Middle frontal gyrus (tissue), 1 donor: ENCODE measurements around the gene AFF3.
"Not testable (repeated sequence)": the region's sequence is repeated elsewhere in the genome, so short reads cannot be mapped to it uniquely, and the experiment has no call there.

Experiments used
- DNase-seq: peaks from one replicate; pipeline ENCODE4 v3.0.0-alpha.2; 2015; ENCODE audit warnings: low spot score; ENCODE audit errors: extremely low spot score

The AFF3 gene

DNA sequence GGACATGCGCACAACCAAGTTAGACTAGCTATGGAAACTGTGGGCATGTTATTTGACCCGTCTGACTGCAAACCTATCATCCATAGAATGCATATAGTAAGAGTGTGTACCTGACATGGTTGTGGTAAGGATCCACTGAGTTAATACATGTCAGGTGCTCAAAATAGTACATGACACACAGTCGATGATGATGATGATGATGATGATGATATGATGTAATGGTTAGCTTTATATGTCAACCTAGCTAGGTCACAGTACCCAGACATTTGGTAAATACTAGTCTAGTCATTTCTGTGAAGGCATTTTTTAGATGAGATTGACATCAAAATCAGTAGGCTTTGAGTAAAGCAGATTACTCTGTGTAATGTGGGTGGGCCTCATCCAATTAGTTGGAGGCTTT, 204.1 kb downstream of the AFF3 start:
- no peak for DNase-seq

- DNase-seq: no peak
Observed at GRCh38 chr2:99936065-99936464, 206.3 kb downstream of the AFF3 start.

DNA sequence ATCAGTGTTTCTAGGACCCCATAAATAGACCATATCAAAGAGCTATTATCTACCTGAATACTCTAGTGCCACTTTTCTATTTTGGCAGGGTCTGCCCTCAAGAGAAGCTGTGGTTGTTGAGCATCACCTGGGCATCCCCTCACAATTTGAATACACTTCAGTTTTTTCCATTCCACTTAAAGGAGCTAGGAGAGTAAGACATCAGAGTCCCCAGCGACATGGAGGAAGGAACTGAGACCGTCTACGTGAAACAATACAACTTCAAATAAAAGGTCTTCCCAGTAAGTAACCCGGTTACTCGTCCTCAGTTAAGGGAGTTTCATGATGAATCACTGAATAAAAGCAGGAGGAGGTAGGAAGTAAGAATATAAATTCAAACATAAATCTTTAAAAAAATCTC, 206.7 kb downstream of the AFF3 start:
- no peak for DNase-seq

GRCh38 chr2:99933894-99934650, 208.3 kb downstream of the AFF3 start:
- DNase-seq: no peak

DNA sequence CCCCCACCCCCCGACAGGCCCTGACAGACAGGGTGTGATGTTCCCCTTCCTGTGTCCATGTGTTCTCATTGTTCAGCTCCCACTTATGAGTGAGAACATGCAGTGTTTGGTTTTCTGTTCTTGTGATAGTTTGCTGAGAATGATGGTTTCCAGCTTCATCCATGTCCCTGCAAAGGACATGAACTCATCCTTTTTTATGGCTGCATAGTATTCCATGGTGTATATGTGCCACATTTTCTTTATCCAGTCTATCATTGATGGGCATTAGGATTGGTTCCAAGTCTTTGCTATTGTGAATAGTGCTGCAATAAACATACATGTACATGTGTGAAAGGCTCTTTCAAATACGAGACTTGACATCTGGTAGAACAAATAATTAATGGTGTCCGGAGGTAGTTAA, 208.9 kb downstream of the AFF3 start:
- DNase-seq: not testable (repeated sequence)

GRCh38 chr2:99928470-99929053, 213.8 kb downstream of the AFF3 start:
- DNase-seq: no peak

DNA sequence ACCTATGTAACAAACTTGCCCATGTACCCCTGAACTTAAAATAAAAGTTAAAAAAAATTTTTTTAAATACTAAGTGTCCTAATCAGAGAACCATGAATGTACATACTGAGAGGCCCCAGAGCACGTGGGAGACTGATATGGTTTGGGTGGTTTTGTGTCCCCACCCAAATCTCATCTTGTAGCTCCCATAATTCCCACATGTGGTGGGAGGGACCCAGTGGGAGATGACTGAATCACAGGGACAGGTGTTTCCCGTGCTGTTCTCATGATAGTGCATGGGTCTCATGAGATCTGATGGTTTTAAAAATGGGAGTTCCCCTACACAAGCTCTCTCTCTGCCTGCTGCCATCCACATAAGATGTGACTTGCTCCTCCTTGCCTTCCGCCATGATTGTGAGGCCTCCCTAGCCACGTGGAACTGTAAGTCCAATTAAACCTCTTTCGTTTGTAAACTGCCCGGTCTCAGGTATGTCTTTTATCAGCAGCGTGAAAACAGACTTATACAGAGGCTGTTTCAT, 214.6 kb downstream of the AFF3 start:
- DNase-seq: not testable (repeated sequence)

DNA sequence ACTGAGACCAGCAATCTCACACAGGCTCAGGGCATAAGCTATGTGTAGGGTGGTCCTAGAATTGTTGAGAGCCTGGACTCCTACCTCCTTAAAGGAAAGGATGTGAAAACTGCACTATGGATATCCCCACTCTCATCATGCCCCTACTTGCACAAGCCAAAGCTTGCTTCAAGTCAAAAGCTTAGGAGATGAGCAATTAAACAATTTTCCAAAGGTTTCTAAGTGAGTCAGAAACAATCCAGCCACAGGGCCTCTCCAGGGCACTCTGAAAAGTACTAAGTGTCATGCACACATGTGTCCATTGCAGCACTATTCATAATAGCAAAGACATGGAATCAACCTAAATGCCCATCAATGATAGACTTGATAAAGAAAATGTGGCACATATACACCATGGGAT, 215.4 kb downstream of the AFF3 start:
- DNase-seq: no peak

GRCh38 chr2:99925960-99926359, 216.4 kb downstream of the AFF3 start:
- no peak for DNase-seq

- DNase-seq: no peak
Observed at GRCh38 chr2:99922664-99923063, 219.7 kb downstream of the AFF3 start.

GRCh38 chr2:99921903-99922302, 220.5 kb downstream of the AFF3 start:
- no peak for DNase-seq

DNA sequence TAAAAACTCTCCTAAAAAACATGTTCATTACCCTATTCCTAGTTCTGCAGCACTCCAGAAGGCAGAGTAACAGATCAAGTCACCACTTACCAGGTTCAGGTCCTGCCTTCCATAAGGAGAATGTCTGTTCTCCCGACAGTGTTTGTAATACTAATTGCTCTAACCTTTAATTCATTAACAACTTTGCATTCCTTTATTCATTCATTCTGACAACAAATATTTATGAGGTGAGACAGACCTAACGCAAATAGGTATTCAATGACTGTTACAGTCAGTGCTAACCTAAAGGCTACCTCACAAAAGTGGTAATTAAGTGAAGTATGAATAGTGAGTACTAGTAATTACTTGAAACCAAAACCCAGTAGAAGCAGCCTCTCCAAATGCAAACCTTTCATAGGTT, 224.0 kb downstream of the AFF3 start:
- DNase-seq: no peak

- DNase-seq: no peak
Observed at GRCh38 chr2:99915108-99915675, 227.2 kb downstream of the AFF3 start.

DNA sequence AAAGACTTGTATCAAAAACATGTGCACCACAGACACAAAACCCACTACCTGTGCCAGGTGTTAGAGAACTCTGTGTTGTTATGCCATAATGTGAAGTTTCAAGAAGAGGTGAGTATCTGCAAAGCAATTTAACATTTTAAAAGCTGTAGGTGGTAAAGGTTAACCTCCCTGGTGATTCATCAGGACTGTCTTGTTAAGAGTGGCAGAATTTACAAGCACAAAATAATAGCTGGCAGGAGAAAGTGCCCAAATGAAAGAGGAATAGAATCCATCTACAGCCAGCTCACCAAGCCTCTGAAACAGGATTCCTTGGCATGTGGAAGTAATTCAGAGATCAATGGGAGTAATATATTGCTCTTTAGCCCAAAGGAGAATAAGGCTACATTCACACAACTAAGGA, 230.7 kb downstream of the AFF3 start:
- no peak for DNase-seq

DNA sequence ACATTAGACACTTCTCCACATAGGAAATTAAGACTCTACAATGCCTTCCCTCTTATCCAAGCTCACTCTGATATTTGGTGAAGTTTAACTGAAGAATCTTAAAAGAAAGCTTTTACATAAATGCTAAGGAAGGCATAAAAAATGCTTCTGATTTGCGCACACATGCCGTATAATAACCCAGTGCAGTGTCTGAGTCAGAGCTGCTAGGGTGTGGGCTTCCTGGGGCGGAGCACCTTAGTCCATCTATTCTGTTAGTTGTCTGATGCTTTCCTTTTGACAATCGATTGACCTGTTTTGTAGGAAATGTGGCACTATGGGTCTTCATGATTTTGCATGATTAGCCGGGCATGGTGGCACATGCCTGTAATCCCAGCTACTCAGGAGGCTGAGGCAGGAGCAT, 231.5 kb downstream of the AFF3 start:
- no peak for DNase-seq

- no peak for DNase-seq
Observed at GRCh38 chr2:99905636-99906035, 236.8 kb downstream of the AFF3 start.

GRCh38 chr2:99905025-99905424, 237.4 kb downstream of the AFF3 start:
- no peak for DNase-seq

- no peak for DNase-seq
Observed at GRCh38 chr2:99903981-99904380, 238.4 kb downstream of the AFF3 start.

DNA sequence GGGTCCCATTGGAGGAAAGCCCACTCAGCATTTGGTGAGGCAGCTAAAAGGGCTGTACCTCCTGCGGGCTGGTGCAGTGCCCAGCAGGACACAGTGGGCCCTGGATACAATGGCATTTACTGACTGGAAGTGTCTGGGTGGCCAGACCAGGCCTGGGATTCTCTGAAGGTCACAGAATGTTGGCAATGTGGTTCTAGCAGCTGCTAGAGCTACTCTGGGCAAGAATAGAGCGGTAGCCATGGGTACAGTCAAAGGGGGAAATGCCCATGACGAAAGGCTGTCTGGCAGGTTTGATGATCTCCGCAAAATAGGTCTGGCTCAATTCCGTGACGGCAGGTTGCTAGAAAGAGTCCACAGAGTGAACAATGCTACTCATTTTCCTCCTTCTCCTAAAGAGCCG, 241.8 kb downstream of the AFF3 start:
- no peak for DNase-seq

- DNase-seq: no peak
Observed at GRCh38 chr2:99899882-99900281, 242.5 kb downstream of the AFF3 start.

GRCh38 chr2:99899058-99899855, 243.1 kb downstream of the AFF3 start:
- no peak for DNase-seq
